ENCODE results near the gene TAF4.
"Not testable (repeated sequence)": the region's sequence is repeated elsewhere in the genome, so short reads cannot be mapped to it uniquely, and the experiment has no call there.

The TAF4 gene

DNA sequence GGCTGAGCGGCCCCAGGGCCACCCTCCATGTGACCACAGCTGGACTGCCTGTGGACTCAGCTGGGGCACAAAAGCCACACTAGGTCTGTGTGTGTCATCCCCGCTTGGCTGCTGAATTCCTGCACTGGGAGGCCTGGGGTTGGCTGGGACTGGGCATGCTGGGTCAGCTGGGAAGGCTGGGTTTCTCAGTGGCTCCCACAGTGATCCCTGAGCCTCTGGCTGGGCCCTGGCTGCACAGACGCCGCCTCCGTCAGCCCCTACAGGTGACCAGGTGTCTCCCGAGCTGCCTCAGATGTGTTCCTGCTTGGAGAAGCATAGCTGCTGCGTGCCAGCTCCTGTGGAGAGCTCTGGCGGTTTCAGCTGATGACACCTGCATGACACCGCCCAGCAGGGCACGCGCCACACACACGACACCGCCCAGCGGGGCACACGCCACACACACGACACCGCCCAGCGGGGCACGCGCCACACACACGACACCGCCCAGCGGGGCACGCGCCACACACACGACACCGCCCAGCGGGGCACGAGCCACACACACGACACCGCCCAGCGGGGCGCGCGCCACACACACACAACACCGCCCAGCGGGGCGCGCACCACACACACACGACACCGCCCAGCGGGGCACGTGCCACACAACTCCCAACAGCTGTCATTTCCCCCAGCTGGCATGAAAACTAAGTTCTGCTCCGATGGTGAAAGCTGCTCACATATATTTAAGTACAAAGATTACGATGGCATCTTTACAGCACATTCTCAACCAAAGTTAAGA lies 88.8 kb downstream of the TAF4 start:
- no peak for DNase-seq

DNA sequence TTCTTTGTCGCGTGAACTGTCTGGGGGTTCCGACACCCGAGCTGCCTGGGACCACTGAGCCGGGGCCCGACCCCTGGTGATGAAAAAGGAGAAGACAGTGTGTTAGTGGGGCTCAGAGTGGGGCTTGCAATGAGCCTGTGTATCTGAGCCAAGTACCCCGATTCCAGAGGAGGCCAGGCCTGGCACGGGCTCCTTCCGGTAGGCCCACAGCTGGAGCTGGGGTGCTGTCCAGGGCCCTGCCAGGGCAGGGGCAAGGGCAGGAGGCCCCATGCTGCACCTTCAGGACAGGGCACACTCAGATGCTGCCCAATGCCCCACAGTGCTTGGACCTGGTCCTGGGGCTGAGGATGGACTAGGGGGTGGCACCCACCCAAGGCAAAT lies 89.4 kb downstream of the TAF4 start:
- no peak for DNase-seq

GRCh38 chr20:61975407-61976129 lies 90.1 kb downstream of the TAF4 start:
- no peak for DNase-seq

DNA sequence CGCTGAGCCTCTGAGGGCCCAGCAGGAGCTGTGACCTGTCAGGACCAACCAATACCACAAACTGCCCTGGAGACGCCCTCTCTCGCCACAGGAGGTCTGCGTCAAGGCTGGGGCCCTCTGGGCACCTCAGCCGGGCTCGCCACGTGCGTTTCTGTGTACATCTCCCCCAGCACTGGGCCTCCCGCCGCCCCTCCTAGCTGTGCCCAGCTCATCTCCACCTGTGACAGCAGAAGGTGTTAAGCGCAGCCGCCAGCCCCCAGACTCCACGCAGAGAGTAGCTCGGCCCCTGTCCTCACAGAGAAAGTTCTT lies 91.4 kb downstream of the TAF4 start:
- no peak for DNase-seq

- no peak for DNase-seq
These were observed 91.9 kb downstream of the TAF4 start for GRCh38 chr20:61973515-61974356.

- DNase-seq, result no peak
These were observed 92.8 kb downstream of the TAF4 start for GRCh38 chr20:61972636-61973508.

DNA sequence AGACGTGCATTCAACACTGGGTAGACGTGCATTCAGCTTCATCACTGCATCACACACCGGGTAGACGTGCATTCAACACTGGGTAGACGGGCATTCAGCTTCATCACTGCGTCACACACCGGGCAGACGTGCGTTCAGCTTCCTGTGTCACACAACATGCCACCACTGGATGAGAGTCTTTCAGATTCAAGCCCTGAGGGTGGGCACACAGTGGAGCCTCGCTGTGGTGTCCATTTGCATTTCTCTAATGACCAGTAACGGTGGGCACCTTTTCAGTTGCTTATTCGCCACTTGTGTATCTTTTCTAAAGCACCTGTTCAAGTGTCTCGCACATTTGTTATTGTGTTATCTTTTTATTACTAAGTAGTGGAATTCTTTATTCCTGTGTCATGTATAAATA lies 94.1 kb downstream of the TAF4 start:
- not testable (repeated sequence) for DNase-seq

GRCh38 chr20:61970357-61970756 lies 95.3 kb downstream of the TAF4 start:
- no peak for DNase-seq

GRCh38 chr20:61969806-61970205 lies 95.9 kb downstream of the TAF4 start:
- no peak for DNase-seq

- DNase-seq, result no peak
These were observed 96.7 kb downstream of the TAF4 start for GRCh38 chr20:61968932-61969331.

- DNase-seq, result no peak
These were observed 97.5 kb downstream of the TAF4 start for GRCh38 chr20:61968036-61968810.

DNA sequence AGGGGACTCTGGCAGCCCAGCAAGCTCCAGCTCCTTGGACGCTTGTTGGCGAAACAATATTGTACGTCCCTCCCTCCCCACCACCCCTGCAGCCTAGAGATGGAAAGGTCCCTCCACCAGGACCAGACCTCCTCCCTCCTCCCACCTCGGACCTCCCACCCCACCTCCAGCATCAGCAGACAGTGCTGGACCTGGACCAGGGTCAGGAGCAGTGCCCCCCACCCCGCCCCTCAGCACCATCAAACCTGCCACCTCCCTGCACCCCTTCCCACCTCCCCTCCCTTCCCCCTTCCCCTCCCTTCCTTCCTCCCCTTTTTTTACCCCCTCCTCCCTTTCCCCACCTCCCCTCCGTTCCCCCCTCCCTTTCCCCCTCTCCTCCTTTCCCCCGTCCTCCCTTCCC lies 98.4 kb downstream of the TAF4 start:
- DNase-seq, result no peak

DNA sequence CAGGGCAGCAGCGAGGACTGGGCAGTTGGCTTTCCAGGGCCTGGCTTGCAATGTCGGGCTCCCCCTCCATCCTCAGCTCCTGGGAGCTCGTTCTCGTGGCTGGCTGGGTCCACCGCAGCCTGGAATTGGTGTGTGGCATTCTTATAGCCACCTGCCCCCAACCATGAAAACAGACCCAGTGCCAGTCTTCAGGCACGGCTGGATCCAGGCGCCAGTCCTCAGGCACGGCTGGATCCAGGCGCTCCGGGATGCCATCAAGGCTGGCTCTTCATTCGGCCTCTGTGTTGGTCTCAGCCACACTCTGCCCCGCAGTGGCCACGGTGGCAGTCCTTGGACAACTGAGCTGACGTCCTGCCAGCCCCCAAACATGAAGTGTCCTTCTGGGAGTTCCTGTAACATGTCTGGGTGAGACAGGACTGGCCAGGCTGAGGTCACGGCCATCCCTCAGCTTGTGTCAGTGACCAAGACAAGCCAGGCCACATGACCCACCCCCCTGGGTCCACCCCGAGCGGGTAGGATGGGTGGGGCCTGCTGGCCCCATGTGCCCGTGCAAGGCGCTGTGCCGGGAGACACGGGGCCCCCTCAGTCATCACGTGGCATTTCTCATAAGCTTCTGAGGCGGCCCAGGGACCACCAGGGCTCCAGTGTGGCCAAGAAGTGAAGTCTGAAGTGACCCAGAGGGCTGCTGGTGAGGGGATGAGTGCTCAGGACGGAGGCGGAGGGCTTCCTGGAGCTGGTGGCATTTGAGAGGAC lies 99.0 kb downstream of the TAF4 start:
- DNase-seq, result no peak

DNA sequence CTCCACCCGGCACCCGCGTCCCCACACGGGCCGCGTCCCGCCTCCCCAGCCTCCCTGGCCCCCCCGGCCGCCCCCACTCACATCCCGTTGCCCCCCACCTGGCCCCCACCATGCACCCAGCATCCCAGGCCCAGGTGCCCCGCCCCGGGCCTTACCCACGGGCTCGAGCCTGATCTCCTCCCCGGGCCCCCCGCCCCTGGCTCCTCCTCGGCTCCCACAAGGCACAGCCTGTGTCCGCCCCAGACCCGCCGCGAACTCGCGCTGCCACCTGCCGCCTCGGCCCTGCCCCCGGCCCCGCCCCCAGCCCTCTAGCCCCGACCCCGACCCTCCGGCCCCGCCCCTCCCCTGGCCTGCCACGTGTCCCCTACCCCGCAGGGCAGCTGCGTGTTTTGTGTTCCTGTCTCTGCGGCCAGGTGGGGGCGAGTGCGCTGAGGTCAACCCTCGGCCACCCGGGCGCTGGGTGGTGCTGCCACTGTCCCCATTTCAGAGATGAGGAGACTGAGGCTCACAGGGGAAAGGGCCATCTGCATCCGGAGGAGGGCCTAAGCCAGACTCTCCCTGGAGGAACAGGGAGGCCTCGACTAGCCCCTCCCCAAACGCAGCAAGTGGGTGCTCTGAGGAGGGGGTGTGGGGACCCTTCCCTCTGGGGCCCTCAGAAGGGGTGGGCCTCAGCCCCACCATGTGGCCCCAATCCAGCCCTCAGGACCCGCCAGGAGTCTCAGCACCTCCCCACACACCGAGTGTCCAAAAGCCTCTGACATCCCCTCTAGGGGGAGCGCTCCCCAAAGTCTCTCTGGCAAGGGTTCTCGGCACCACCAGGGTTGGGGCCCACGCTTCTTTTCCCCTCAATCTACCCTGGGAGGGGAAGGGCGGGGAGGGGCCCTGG lies 99.8 kb downstream of the TAF4 start:
- DNase-seq, result no peak

DNA sequence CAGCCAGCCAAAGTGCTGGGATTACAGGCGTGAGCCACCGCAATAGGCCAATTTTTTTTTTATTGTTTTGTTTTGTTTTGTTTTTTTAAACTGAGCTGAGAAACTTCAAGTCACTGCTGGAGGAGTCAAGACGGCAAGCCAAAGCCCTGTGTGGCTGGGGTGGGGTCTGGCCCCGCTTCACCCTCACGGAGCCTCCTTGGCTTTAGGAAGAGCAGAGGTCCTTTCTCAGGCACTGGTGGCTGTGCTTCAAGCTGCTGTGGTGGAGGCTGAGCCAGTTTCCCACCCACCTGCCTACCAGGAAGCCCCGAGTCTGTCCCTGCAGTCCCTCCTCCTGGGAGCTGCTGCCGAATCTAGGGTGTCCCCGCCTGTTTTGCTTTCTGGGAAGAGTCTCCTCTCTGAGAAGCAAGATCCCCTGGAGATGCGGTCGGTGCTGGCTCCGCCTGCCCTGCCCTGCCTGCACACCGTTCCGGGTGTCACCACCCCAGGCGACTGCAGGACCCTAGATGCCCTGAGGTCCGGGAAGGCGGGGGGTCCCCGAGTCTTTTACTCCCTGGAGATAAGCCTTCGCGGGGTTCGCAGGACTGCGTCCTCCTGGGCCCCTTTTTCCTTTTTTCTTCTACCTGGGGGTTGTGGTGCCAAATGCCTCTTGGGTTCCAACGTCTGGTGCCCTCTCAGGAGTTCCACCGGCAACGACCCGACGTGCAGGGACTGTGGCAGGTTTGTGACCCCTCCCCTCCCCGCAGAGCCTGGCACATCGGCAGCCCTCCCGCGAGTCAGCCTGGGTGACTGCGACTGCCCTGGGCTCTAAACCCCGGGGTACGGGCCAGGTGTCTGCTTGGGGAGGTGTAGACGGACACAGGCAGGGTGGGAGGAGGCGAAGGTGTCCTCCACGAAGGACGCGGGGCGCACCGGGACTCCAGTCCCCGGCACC lies 100.7 kb downstream of the TAF4 start:
- no peak for DNase-seq

DNA sequence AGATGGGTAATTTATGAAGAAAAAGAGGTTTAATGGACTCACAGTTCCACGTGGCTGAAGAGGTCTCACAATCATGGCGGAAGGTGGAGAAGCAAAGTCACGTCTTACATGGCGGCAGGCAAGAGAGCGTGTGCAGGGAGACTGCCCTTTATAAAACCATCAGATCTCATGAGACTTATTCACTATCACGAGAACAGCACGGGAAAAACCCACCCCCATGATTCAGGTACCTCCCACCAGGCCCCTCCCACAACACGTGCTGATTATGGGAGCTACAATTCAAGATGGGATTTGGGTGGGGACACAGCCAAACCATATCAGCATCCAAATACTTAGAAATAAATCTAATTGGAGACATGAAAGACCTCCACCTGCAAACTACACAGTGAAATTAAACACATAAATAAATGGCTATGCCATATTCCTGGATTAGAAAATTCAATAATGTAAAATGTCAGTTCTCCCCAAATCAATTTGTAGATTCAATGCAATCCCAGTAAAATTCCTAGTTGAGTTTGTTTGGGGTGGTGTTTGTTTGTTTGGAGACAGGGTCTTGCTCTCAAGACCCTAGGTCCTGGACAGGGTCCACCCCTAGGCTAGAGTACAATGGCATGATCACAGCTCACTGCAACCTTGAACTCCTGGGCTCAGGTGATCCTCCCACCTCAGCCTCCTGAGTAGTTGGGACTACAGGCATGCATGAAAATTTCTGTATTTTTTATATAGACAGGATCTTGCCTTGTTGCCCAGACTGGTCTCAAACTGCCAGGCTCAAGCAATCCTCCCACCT lies 101.6 kb downstream of the TAF4 start:
- no peak for DNase-seq

GRCh38 chr20:61963149-61963548 lies 102.5 kb downstream of the TAF4 start:
- DNase-seq, result no peak

GRCh38 chr20:61960836-61961235 lies 104.8 kb downstream of the TAF4 start:
- DNase-seq, result no peak
